Neural cell (in vitro differentiated cells): ENCODE results near the gene PFKFB3. TPM values are rescaled to one million over a fixed set of nuclear protein-coding genes. Genes with fewer than 3 reads are reported as not detected.

Source experiments
- H2AFZ ChIP-seq: fragments of 200-600, 300-800 bp; sonication (generic), shearing (Covaris generic); 2 replicates; pipeline ENCODE4 v1.6.0; 2014; ENCODE audit warnings: low read depth, mild to moderate bottlenecking, antibody characterized with exemption, low read length, moderate library complexity
- H3F3A ChIP-seq: fragments of 200-600 bp; shearing (Covaris generic); 2 replicates; pipeline ENCODE4 v1.6.1; 2016; ENCODE audit warnings: mild to moderate bottlenecking, moderate library complexity, mixed read lengths, antibody characterized with exemption, low read length; ENCODE audit not compliant: insufficient read depth, poor library complexity, severe bottlenecking
- H3K27ac ChIP-seq: fragments of 200-600, 300-800 bp; sonication (generic), shearing (Covaris generic); 2 replicates; pipeline ENCODE4 v1.5.1; 2014; ENCODE audit warnings: mild to moderate bottlenecking, low read length, moderate library complexity
- H3K27me3 ChIP-seq: fragments of 300-800, 200-600 bp; sonication (generic), shearing (Covaris generic); 2 replicates; pipeline ENCODE4 v1.6.0; 2014; ENCODE audit warnings: mild to moderate bottlenecking, low read depth, low read length, moderate library complexity; ENCODE audit not compliant: insufficient read depth
- H3K36me3 ChIP-seq: fragments of 300-800, 200-600 bp; sonication (generic), shearing (Covaris generic); 2 replicates; pipeline ENCODE4 v1.5.1; 2014; ENCODE audit warnings: mild to moderate bottlenecking, antibody characterized with exemption, low read length, moderate library complexity; ENCODE audit not compliant: insufficient read depth
- H3K4me2 ChIP-seq: fragments of 300-800, 200-600 bp; sonication (generic), shearing (Covaris generic); 2 replicates; pipeline ENCODE4 v1.6.0; 2014; ENCODE audit warnings: mild to moderate bottlenecking, low read length
- H3K4me3 ChIP-seq: fragments of 300-800, 200-600 bp; sonication (generic), shearing (Covaris generic); 2 replicates; pipeline ENCODE4 v1.5.1; 2014; ENCODE audit warnings: mild to moderate bottlenecking, low read length, moderate library complexity
- H3K79me2 ChIP-seq: fragments of 200-600 bp; shearing (Covaris generic); replicated peaks from 2 replicates; pipeline ENCODE4 v1.6.0; 2014; ENCODE audit warnings: mild to moderate bottlenecking, low read length, moderate library complexity; ENCODE audit not compliant: insufficient read depth
- H3K9ac ChIP-seq: fragments of 300-800, 200-600 bp; sonication (generic), shearing (Covaris generic); 2 replicates; pipeline ENCODE4 v1.6.1; 2016; ENCODE audit warnings: mild to moderate bottlenecking, low read length, mixed read lengths
- H3K9me2 ChIP-seq: fragments of 200-600 bp; shearing (Covaris generic); 2 replicates; pipeline ENCODE4 v1.6.1; 2016; ENCODE audit warnings: mild to moderate bottlenecking, low read length, mixed read lengths; ENCODE audit not compliant: insufficient read depth
- H3K9me3 ChIP-seq: fragments of 200-600, 300-800 bp; sonication (generic), shearing (Covaris generic); 2 replicates; pipeline ENCODE4 v1.6.1; 2016; ENCODE audit warnings: mild to moderate bottlenecking, mixed run types, low read length, moderate library complexity, mixed read lengths
- H4K20me1 ChIP-seq: fragments of 200-600 bp; shearing (Covaris generic); 2 replicates; pipeline ENCODE4 v1.6.1; 2016; ENCODE audit warnings: mild to moderate bottlenecking, mixed run types; ENCODE audit not compliant: insufficient read depth
- EP300 ChIP-seq: fragments of 450-650 bp; conservative IDR thresholded peaks from 2 replicates; pipeline ENCODE4 v1.6.1; 2014; ENCODE audit warnings: antibody characterized with exemption, mild to moderate bottlenecking, moderate library complexity; ENCODE audit not compliant: poor library complexity, severe bottlenecking
- EZH2 ChIP-seq: fragments of 200-600, 300-800 bp; shearing (Covaris generic), sonication (generic); IDR thresholded peaks from 2 replicates; pipeline ENCODE4 v1.6.1; 2014; ENCODE audit warnings: antibody characterized with exemption, low read length, borderline replicate concordance, mild to moderate bottlenecking; ENCODE audit not compliant: insufficient read depth, poor library complexity, severe bottlenecking
- MXI1 ChIP-seq: fragments of 450-650 bp; conservative IDR thresholded peaks from 2 replicates; pipeline ENCODE4 v1.6.1; 2014; ENCODE audit warnings: antibody characterized with exemption, mild to moderate bottlenecking; ENCODE audit not compliant: poor library complexity, severe bottlenecking
- POLR2AphosphoS5 ChIP-seq: IDR thresholded peaks from 2 replicates; pipeline ENCODE4 v1.6.1; 2012
- RAD21 ChIP-seq: fragments of 450-650 bp; conservative IDR thresholded peaks from 2 replicates; pipeline ENCODE4 v1.6.1; 2014; ENCODE audit warnings: antibody characterized with exemption, mild to moderate bottlenecking, moderate library complexity
- SMC3 ChIP-seq: fragments of 450-650 bp; conservative IDR thresholded peaks from 2 replicates; pipeline ENCODE4 v1.6.1; 2014; ENCODE audit warnings: antibody characterized with exemption, mild to moderate bottlenecking, moderate library complexity; ENCODE audit not compliant: poor library complexity
- TAF1 ChIP-seq: IDR thresholded peaks from 2 replicates; pipeline ENCODE4 v1.6.1; 2012; ENCODE audit warnings: low read depth
- polyA plus RNA-seq: library from polyadenylated mRNA; depleted of rRNA; stranded (reverse); fragments of >200 nt; gene quantifications from 2 replicates; pipeline ENCODE4 v1.2.3, GENCODE V29; 2014
- TF ChIP-seq, protein P1 (sequence below): fragments of 450-650 bp; IDR thresholded peaks from 2 replicates; pipeline ENCODE4 v1.5.1; 2014; ENCODE audit warnings: antibody characterized with exemption, mild to moderate bottlenecking, moderate library complexity; ENCODE audit not compliant: poor library complexity, severe bottlenecking
- TF ChIP-seq, protein P2 (sequence below): IDR thresholded peaks from 2 replicates; pipeline ENCODE4 v1.6.1; 2012; ENCODE audit warnings: borderline replicate concordance

Gene PFKFB3
- polyA plus RNA-seq, 1 donor from 2014 or later: 33.4 TPM

DNA sequence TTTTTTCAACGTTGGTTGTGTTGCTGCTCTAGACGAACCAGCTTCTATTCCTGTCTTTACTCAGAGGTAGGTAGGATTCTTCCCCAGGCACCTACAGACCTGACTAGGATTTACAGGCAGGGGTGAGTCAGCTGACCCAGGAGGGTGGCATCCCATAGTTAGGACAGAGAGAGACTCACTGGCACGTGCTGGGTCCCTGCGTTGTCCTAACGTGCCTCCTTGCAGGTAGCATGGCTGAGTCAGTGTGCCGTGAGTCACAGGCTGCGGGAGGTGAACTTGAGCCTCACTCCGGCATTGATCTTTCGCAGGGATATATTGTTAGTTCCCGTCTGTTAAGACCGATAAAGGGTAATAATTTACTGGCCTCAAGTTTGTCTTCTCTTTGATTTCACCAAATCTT is 96.5 kb downstream of the PFKFB3 start:
- no peak overlapping the region for H3K4me3 ChIP-seq
- H3K79me2 ChIP-seq: no peaks in the 10 kb centered on the region
- H3K9ac ChIP-seq: no peak overlapping the region
- no peaks in the 10 kb centered on the region for H3K9me2 ChIP-seq
- no peaks in the 10 kb centered on the region for H3K27me3 ChIP-seq
- TF ChIP-seq RAD21 (no peak), MXI1 (no peak)
- TF ChIP-seq, protein P1, sequence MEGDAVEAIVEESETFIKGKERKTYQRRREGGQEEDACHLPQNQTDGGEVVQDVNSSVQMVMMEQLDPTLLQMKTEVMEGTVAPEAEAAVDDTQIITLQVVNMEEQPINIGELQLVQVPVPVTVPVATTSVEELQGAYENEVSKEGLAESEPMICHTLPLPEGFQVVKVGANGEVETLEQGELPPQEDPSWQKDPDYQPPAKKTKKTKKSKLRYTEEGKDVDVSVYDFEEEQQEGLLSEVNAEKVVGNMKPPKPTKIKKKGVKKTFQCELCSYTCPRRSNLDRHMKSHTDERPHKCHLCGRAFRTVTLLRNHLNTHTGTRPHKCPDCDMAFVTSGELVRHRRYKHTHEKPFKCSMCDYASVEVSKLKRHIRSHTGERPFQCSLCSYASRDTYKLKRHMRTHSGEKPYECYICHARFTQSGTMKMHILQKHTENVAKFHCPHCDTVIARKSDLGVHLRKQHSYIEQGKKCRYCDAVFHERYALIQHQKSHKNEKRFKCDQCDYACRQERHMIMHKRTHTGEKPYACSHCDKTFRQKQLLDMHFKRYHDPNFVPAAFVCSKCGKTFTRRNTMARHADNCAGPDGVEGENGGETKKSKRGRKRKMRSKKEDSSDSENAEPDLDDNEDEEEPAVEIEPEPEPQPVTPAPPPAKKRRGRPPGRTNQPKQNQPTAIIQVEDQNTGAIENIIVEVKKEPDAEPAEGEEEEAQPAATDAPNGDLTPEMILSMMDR: no peak
- H3K36me3 ChIP-seq: no peaks in the 10 kb centered on the region
- no peaks in the 10 kb centered on the region for H4K20me1 ChIP-seq
- no peak overlapping the region for H3K27ac ChIP-seq
- H3K4me2 ChIP-seq: no peak overlapping the region
- no peak overlapping the region for H2AFZ ChIP-seq
- no peaks in the 10 kb centered on the region for H3K9me3 ChIP-seq
- no peaks in the 10 kb centered on the region for H3F3A ChIP-seq

DNA sequence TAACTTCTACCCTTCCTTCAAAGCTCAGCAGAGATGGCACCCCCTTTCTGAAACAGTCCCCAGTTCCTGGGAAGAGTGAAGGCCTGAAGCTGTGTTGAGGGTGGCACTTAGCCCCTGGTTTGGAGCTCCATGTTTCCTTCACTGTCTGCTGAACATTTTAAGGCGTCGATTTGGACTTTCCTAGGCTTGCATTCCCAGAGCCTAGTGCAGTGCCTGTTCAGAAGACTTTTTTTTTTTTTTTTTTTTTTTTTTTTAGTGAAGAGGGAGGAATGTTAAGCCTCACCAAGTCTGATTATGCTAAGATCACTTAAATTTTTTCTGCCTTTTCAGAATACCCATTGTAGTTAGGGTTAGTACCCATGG is 97.0 kb downstream of the PFKFB3 start:
- no peak for TF ChIP-seq POLR2AphosphoS5
- no peak for TF ChIP-seq RAD21
- TF ChIP-seq, protein P2, sequence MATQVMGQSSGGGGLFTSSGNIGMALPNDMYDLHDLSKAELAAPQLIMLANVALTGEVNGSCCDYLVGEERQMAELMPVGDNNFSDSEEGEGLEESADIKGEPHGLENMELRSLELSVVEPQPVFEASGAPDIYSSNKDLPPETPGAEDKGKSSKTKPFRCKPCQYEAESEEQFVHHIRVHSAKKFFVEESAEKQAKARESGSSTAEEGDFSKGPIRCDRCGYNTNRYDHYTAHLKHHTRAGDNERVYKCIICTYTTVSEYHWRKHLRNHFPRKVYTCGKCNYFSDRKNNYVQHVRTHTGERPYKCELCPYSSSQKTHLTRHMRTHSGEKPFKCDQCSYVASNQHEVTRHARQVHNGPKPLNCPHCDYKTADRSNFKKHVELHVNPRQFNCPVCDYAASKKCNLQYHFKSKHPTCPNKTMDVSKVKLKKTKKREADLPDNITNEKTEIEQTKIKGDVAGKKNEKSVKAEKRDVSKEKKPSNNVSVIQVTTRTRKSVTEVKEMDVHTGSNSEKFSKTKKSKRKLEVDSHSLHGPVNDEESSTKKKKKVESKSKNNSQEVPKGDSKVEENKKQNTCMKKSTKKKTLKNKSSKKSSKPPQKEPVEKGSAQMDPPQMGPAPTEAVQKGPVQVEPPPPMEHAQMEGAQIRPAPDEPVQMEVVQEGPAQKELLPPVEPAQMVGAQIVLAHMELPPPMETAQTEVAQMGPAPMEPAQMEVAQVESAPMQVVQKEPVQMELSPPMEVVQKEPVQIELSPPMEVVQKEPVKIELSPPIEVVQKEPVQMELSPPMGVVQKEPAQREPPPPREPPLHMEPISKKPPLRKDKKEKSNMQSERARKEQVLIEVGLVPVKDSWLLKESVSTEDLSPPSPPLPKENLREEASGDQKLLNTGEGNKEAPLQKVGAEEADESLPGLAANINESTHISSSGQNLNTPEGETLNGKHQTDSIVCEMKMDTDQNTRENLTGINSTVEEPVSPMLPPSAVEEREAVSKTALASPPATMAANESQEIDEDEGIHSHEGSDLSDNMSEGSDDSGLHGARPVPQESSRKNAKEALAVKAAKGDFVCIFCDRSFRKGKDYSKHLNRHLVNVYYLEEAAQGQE: no peak
- TF ChIP-seq SMC3: no peak
- TF ChIP-seq, protein P1: no peak
- TF ChIP-seq EZH2: no peak
- no peak for TF ChIP-seq MXI1
- TF ChIP-seq EP300: no peak
- TF ChIP-seq TAF1: no peak
- Histone ChIP-seq H3K27ac (no peak overlapping the region), H3K79me2 (no peaks in the 10 kb centered on the region)

More for the DNA sequence above, 97.0 kb downstream of the PFKFB3 start:
- Histone ChIP-seq H3K4me2 (no peak overlapping the region), H3K9me3 (no peaks in the 10 kb centered on the region), H3K4me3 (no peak overlapping the region), H3K27me3 (no peaks in the 10 kb centered on the region), H4K20me1 (no peaks in the 10 kb centered on the region), H3K9me2 (no peaks in the 10 kb centered on the region), H3K9ac (no peak overlapping the region), H3K36me3 (no peaks in the 10 kb centered on the region), H2AFZ (no peak overlapping the region), H3F3A (no peaks in the 10 kb centered on the region)
